Activated naive CD4-positive, alpha-beta T cell treated with anti-CD3 and anti-CD28 coated beads, Interleukin-2, amount 50 U/mL, for 24 hours (primary cell): ENCODE data around the gene PHACTR3.

ENCODE experiments used
- H3K27ac Mint-ChIP-seq: one replicate; pipeline ENCODE4 v1.8.0; 2021; ENCODE audit warnings: mild to moderate bottlenecking, mixed read lengths
- H3K27me3 Mint-ChIP-seq: one replicate; pipeline ENCODE4 v1.8.0; 2021; ENCODE audit warnings: mixed read lengths
- H3K36me3 Mint-ChIP-seq: one replicate; pipeline ENCODE4 v1.8.0; 2021; ENCODE audit warnings: mixed read lengths
- H3K4me1 Mint-ChIP-seq: one replicate; pipeline ENCODE4 v1.8.0; 2021; ENCODE audit warnings: mixed read lengths
- H3K4me3 Mint-ChIP-seq: one replicate; pipeline ENCODE4 v1.8.0; 2021; ENCODE audit warnings: mild to moderate bottlenecking, mixed read lengths
- H3K9me3 Mint-ChIP-seq: one replicate; pipeline ENCODE4 v1.8.0; 2021; ENCODE audit warnings: mixed read lengths

The PHACTR3 gene

GRCh38 chr20:59784791-59785668, 180.7 kb downstream of the PHACTR3 start:
- no peak overlapping the region for H3K4me3 Mint-ChIP-seq
- no peaks in the 10 kb centered on the region for H3K4me1 Mint-ChIP-seq
- no peaks in the 10 kb centered on the region for H3K36me3 Mint-ChIP-seq
- H3K9me3 Mint-ChIP-seq: no peaks in the 10 kb centered on the region
- H3K27ac Mint-ChIP-seq: no peak overlapping the region
- H3K27me3 Mint-ChIP-seq: peaks cover 7% of the 10 kb centered on the region

- peaks cover 9% of the 10 kb centered on the region for H3K27me3 Mint-ChIP-seq
- H3K4me3 Mint-ChIP-seq: no peak overlapping the region
- H3K4me1 Mint-ChIP-seq: no peaks in the 10 kb centered on the region
- H3K36me3 Mint-ChIP-seq: no peaks in the 10 kb centered on the region
- H3K27ac Mint-ChIP-seq: no peak overlapping the region
- peaks cover 3% of the 10 kb centered on the region for H3K9me3 Mint-ChIP-seq
These were observed 181.3 kb downstream of the PHACTR3 start for GRCh38 chr20:59785669-59785959.

- Mint-ChIP-seq H3K9me3 (peaks cover 4% of the 10 kb centered on the region), H3K27ac (no peak overlapping the region), H3K27me3 (peaks cover 9% of the 10 kb centered on the region), H3K36me3 (no peaks in the 10 kb centered on the region), H3K4me3 (no peak overlapping the region), H3K4me1 (no peaks in the 10 kb centered on the region)
These were observed 181.9 kb downstream of the PHACTR3 start for GRCh38 chr20:59785986-59786795.

GRCh38 chr20:59786801-59787537, 182.6 kb downstream of the PHACTR3 start:
- Mint-ChIP-seq H3K4me3 (no peak overlapping the region), H3K36me3 (no peaks in the 10 kb centered on the region), H3K27me3 (peaks cover 9% of the 10 kb centered on the region), H3K4me1 (no peaks in the 10 kb centered on the region), H3K27ac (no peak overlapping the region), H3K9me3 (peaks cover 4% of the 10 kb centered on the region)

GRCh38 chr20:59787538-59787890, 183.2 kb downstream of the PHACTR3 start:
- H3K36me3 Mint-ChIP-seq: no peaks in the 10 kb centered on the region
- H3K4me1 Mint-ChIP-seq: no peaks in the 10 kb centered on the region
- peaks cover 4% of the 10 kb centered on the region for H3K9me3 Mint-ChIP-seq
- H3K27me3 Mint-ChIP-seq: peaks cover 9% of the 10 kb centered on the region
- no peak overlapping the region for H3K27ac Mint-ChIP-seq
- H3K4me3 Mint-ChIP-seq: no peak overlapping the region

- Mint-ChIP-seq H3K36me3 (no peaks in the 10 kb centered on the region), H3K4me3 (no peak overlapping the region), H3K9me3 (peaks cover 4% of the 10 kb centered on the region), H3K27me3 (peaks cover 9% of the 10 kb centered on the region), H3K27ac (no peak overlapping the region), H3K4me1 (no peaks in the 10 kb centered on the region)
These were observed 183.9 kb downstream of the PHACTR3 start for GRCh38 chr20:59788196-59788735.

- Mint-ChIP-seq H3K4me3 (no peak overlapping the region), H3K9me3 (peaks cover 4% of the 10 kb centered on the region), H3K27ac (no peak overlapping the region)
These were observed 184.6 kb downstream of the PHACTR3 start for GRCh38 chr20:59788811-59789397.

GRCh38 chr20:59789686-59790085, 185.3 kb downstream of the PHACTR3 start:
- Mint-ChIP-seq H3K27ac (no peak overlapping the region), H3K4me3 (no peak overlapping the region), H3K9me3 (peaks cover 4% of the 10 kb centered on the region), H3K27me3 (peaks cover 11% of the 10 kb centered on the region), H3K4me1 (no peaks in the 10 kb centered on the region), H3K36me3 (peaks cover 2% of the 10 kb centered on the region)

More at GRCh38 chr20:59788811-59789397, 184.6 kb downstream of the PHACTR3 start:
- H3K4me1 Mint-ChIP-seq: no peaks in the 10 kb centered on the region
- peaks cover 11% of the 10 kb centered on the region for H3K27me3 Mint-ChIP-seq
- H3K36me3 Mint-ChIP-seq: peaks cover 2% of the 10 kb centered on the region

- H3K27me3 Mint-ChIP-seq: peaks cover 9% of the 10 kb centered on the region
- H3K4me1 Mint-ChIP-seq: no peaks in the 10 kb centered on the region
- H3K4me3 Mint-ChIP-seq: no peak overlapping the region
These were observed 186.0 kb downstream of the PHACTR3 start for GRCh38 chr20:59790346-59790745.

GRCh38 chr20:59792300-59792699, 188.0 kb downstream of the PHACTR3 start:
- H3K36me3 Mint-ChIP-seq: peaks cover 2% of the 10 kb centered on the region
- peaks cover 21% of the 10 kb centered on the region for H3K9me3 Mint-ChIP-seq
- no peak overlapping the region for H3K4me3 Mint-ChIP-seq
- peaks cover 9% of the 10 kb centered on the region for H3K27me3 Mint-ChIP-seq
- no peaks in the 10 kb centered on the region for H3K4me1 Mint-ChIP-seq
- H3K27ac Mint-ChIP-seq: no peak overlapping the region

More at GRCh38 chr20:59790346-59790745, 186.0 kb downstream of the PHACTR3 start:
- H3K36me3 Mint-ChIP-seq: peaks cover 2% of the 10 kb centered on the region
- H3K9me3 Mint-ChIP-seq: peaks cover 9% of the 10 kb centered on the region
- no peak overlapping the region for H3K27ac Mint-ChIP-seq

- no peak overlapping the region for H3K4me3 Mint-ChIP-seq
- no peaks in the 10 kb centered on the region for H3K4me1 Mint-ChIP-seq
- peaks cover 4% of the 10 kb centered on the region for H3K27me3 Mint-ChIP-seq
- H3K36me3 Mint-ChIP-seq: peaks cover 4% of the 10 kb centered on the region
- peaks cover 26% of the 10 kb centered on the region for H3K9me3 Mint-ChIP-seq
- no peak overlapping the region for H3K27ac Mint-ChIP-seq
These were observed 190.2 kb downstream of the PHACTR3 start for GRCh38 chr20:59794555-59794954.

GRCh38 chr20:59800309-59800708, 196.0 kb downstream of the PHACTR3 start:
- H3K27ac Mint-ChIP-seq: no peak overlapping the region
- H3K27me3 Mint-ChIP-seq: peaks cover 12% of the 10 kb centered on the region
- no peak overlapping the region for H3K4me3 Mint-ChIP-seq
- H3K36me3 Mint-ChIP-seq: peaks cover 4% of the 10 kb centered on the region
- no peaks in the 10 kb centered on the region for H3K4me1 Mint-ChIP-seq
- peaks cover 28% of the 10 kb centered on the region for H3K9me3 Mint-ChIP-seq

GRCh38 chr20:59802018-59802417, 197.7 kb downstream of the PHACTR3 start:
- H3K9me3 Mint-ChIP-seq: peaks cover 19% of the 10 kb centered on the region
- no peak overlapping the region for H3K27ac Mint-ChIP-seq
- no peaks in the 10 kb centered on the region for H3K4me1 Mint-ChIP-seq
- no peak overlapping the region for H3K4me3 Mint-ChIP-seq
- peaks cover 4% of the 10 kb centered on the region for H3K36me3 Mint-ChIP-seq
- peaks cover 13% of the 10 kb centered on the region for H3K27me3 Mint-ChIP-seq

GRCh38 chr20:59802471-59803221, 198.3 kb downstream of the PHACTR3 start:
- Mint-ChIP-seq H3K4me3 (no peak overlapping the region), H3K27me3 (peaks cover 13% of the 10 kb centered on the region), H3K27ac (no peak overlapping the region), H3K9me3 (peaks cover 16% of the 10 kb centered on the region), H3K36me3 (peaks cover 4% of the 10 kb centered on the region), H3K4me1 (no peaks in the 10 kb centered on the region)
